Measurements from ENCODE around the gene PLA2G2A. TPM values are rescaled to one million over a fixed set of nuclear protein-coding genes. Genes with fewer than 3 reads are reported as not detected.

The PLA2G2A gene
- total RNA-seq, 3 donors from 2014 or later (not counting 1 experiment from before 2014, with no cell fraction given): not detected

GRCh38 chr1:19942088-19942487 lies 37.3 kb downstream of the PLA2G2A start:
- Mint-ChIP-seq H3K9me3 (no peaks in the 10 kb centered on the region), H3K27ac (no peak overlapping the region), H3K4me1 (no peaks in the 10 kb centered on the region), H3K36me3 (no peaks in the 10 kb centered on the region), H3K4me3 (no peak overlapping the region), H3K27me3 (ENCODE audit: low read depth in 2 of 2) (peaks cover 12 to 28% of the 10 kb centered on the region in 2 donors)
- H3K27ac ChIP-seq (ENCODE audit: low read length): no peak overlapping the region
- no peaks in the 10 kb centered on the region for H3K36me3 ChIP-seq (ENCODE audit: control insufficient read depth, insufficient read depth, low read length)
- intact Hi-C loops (cut with micrococcal nuclease): no loop called here
- no peak overlapping the region for H3K4me3 ChIP-seq (ENCODE audit: low read length)
- TF ChIP-seq, protein P1, sequence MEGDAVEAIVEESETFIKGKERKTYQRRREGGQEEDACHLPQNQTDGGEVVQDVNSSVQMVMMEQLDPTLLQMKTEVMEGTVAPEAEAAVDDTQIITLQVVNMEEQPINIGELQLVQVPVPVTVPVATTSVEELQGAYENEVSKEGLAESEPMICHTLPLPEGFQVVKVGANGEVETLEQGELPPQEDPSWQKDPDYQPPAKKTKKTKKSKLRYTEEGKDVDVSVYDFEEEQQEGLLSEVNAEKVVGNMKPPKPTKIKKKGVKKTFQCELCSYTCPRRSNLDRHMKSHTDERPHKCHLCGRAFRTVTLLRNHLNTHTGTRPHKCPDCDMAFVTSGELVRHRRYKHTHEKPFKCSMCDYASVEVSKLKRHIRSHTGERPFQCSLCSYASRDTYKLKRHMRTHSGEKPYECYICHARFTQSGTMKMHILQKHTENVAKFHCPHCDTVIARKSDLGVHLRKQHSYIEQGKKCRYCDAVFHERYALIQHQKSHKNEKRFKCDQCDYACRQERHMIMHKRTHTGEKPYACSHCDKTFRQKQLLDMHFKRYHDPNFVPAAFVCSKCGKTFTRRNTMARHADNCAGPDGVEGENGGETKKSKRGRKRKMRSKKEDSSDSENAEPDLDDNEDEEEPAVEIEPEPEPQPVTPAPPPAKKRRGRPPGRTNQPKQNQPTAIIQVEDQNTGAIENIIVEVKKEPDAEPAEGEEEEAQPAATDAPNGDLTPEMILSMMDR (IDR thresholded peaks at IDR 0.05): no peak
- no peak for DNase-seq
- H3K27me3 ChIP-seq (ENCODE audit: control insufficient read depth, insufficient read depth, low read length): no peaks in the 10 kb centered on the region
- 85% methylated on average over 3 of the region's 3 CpGs for WGBS (ENCODE audit: insufficient coverage)
- H3K9me3 ChIP-seq (ENCODE audit: control insufficient read depth, insufficient read depth, low read length): no peaks in the 10 kb centered on the region
- no peak for ATAC-seq
- H3K4me1 ChIP-seq (ENCODE audit: control insufficient read depth, insufficient read depth, low read length): no peaks in the 10 kb centered on the region

DNA sequence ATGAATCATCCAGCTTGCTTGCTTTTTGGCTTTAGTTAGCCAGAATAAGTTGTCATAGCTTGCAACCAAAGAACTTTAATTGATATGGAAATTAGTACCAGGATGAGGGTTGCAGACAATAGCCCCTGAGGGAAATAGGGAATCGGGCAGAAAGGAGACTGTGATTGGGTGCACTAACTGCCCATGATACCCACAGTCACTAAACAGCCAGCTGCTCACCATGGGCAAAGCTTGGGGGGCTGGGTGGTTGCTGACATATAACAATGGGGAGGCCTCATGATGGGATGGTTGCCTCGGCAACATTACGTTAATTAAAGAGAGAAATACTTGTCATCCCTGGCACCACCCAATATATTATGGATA lies 38.2 kb downstream of the PLA2G2A start:
- Histone ChIP-seq H3K27me3 (ENCODE audit: control insufficient read depth, insufficient read depth, low read length) (no peaks in the 10 kb centered on the region), H3K4me1 (ENCODE audit: control insufficient read depth, insufficient read depth, low read length) (no peaks in the 10 kb centered on the region), H3K27ac (ENCODE audit: low read length) (no peak overlapping the region), H3K36me3 (ENCODE audit: control insufficient read depth, insufficient read depth, low read length) (no peaks in the 10 kb centered on the region), H3K4me3 (ENCODE audit: low read length) (no peak overlapping the region), H3K9me3 (ENCODE audit: control insufficient read depth, insufficient read depth, low read length) (no peaks in the 10 kb centered on the region)
- Mint-ChIP-seq H3K27me3 (ENCODE audit: low read depth in 2 of 2) (peaks cover 8 to 19% of the 10 kb centered on the region in 2 donors), H3K4me1 (peaks cover 0 to 3% of the 10 kb centered on the region in 2 donors), H3K4me3 (no peak overlapping the region), H3K9me3 (no peaks in the 10 kb centered on the region), H3K36me3 (no peaks in the 10 kb centered on the region), H3K27ac (no peak overlapping the region)
- ATAC-seq: no peak
- no peak for DNase-seq
- TF ChIP-seq, protein P1 (IDR thresholded peaks at IDR 0.05): no peak
- intact Hi-C loops (cut with micrococcal nuclease): no loop called here
- WGBS (ENCODE audit: insufficient coverage): 75% methylated on average over 1 of the region's 3 CpGs

- H3K36me3 Mint-ChIP-seq: no peaks in the 10 kb centered on the region
- Histone ChIP-seq H3K4me1 (ENCODE audit: control insufficient read depth, insufficient read depth, low read length) (no peaks in the 10 kb centered on the region), H3K27me3 (ENCODE audit: control insufficient read depth, insufficient read depth, low read length) (no peaks in the 10 kb centered on the region), H3K9me3 (ENCODE audit: control insufficient read depth, insufficient read depth, low read length) (no peaks in the 10 kb centered on the region), H3K27ac (ENCODE audit: low read length) (no peak overlapping the region), H3K4me3 (ENCODE audit: low read length) (no peak overlapping the region), H3K36me3 (ENCODE audit: control insufficient read depth, insufficient read depth, low read length) (no peaks in the 10 kb centered on the region)
- DNase-seq (no peak), ATAC-seq (no peak)
- intact Hi-C loops (cut with micrococcal nuclease): no loop called here
- no peak overlapping the region for H3K27ac Mint-ChIP-seq
- H3K4me1 Mint-ChIP-seq: peaks cover 0 to 4% of the 10 kb centered on the region in 2 donors
- H3K27me3 Mint-ChIP-seq (ENCODE audit: low read depth in 2 of 2): peaks cover 8 to 14% of the 10 kb centered on the region in 2 donors
- 82% methylated on average over 7 of the region's 7 CpGs for WGBS (ENCODE audit: insufficient coverage)
- H3K4me3 Mint-ChIP-seq: no peak overlapping the region
- H3K9me3 Mint-ChIP-seq: no peaks in the 10 kb centered on the region
- TF ChIP-seq, protein P1 (IDR thresholded peaks at IDR 0.05): no peak
Measured at GRCh38 chr1:19940486-19941205, 38.8 kb downstream of the PLA2G2A start.

DNA sequence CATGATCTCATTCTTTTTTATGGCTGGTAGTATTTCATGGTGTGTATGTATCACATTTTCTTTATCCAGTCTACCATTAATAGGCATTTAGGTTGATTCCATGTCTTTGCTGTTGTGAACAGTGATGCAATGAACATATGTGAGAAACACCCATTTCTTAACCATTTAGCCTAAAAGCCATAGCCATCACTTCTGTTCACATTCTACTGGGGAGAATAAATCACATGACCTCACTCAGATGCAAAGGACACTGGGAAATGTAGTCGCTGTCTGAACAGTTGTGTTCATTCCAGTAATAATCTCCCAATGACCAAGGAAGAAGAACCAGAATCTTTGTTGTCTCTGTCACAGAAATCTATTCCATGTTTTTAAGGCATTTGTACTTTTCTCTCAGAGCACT lies 40.9 kb downstream of the PLA2G2A start:
- no peak for DNase-seq

More for the DNA sequence above, 40.9 kb downstream of the PLA2G2A start:
- peaks cover 0 to 4% of the 10 kb centered on the region in 2 donors for H3K4me1 Mint-ChIP-seq
- Histone ChIP-seq H3K9me3 (ENCODE audit: control insufficient read depth, insufficient read depth, low read length) (no peaks in the 10 kb centered on the region), H3K36me3 (ENCODE audit: control insufficient read depth, insufficient read depth, low read length) (no peaks in the 10 kb centered on the region), H3K4me3 (ENCODE audit: low read length) (no peak overlapping the region), H3K27me3 (ENCODE audit: control insufficient read depth, insufficient read depth, low read length) (no peaks in the 10 kb centered on the region), H3K4me1 (ENCODE audit: control insufficient read depth, insufficient read depth, low read length) (no peaks in the 10 kb centered on the region), H3K27ac (ENCODE audit: low read length) (no peak overlapping the region)
- intact Hi-C loops (cut with micrococcal nuclease): no loop called here
- peaks cover 0 to 3% of the 10 kb centered on the region in 2 donors for H3K9me3 Mint-ChIP-seq
- TF ChIP-seq, protein P1 (IDR thresholded peaks at IDR 0.05): no peak
- H3K4me3 Mint-ChIP-seq: no peak overlapping the region
- H3K36me3 Mint-ChIP-seq: no peaks in the 10 kb centered on the region
- WGBS (ENCODE audit: insufficient coverage): 83% methylated on average over 1 of the region's 1 CpG
- H3K27me3 Mint-ChIP-seq (ENCODE audit: low read depth in 2 of 2): peaks cover 6 to 10% of the 10 kb centered on the region in 2 donors
- no peak for ATAC-seq
- H3K27ac Mint-ChIP-seq: no peak overlapping the region

Data from natural killer cell (primary cell).